Measurements from ENCODE around the gene PSTPIP1. TPM values are rescaled to one million over a fixed set of nuclear protein-coding genes. Genes with fewer than 3 reads are reported as not detected.

The PSTPIP1 gene
- total RNA-seq, 4 donors from 2014 or later: 7.7 to 11.8 (median 8.1) TPM

DNA sequence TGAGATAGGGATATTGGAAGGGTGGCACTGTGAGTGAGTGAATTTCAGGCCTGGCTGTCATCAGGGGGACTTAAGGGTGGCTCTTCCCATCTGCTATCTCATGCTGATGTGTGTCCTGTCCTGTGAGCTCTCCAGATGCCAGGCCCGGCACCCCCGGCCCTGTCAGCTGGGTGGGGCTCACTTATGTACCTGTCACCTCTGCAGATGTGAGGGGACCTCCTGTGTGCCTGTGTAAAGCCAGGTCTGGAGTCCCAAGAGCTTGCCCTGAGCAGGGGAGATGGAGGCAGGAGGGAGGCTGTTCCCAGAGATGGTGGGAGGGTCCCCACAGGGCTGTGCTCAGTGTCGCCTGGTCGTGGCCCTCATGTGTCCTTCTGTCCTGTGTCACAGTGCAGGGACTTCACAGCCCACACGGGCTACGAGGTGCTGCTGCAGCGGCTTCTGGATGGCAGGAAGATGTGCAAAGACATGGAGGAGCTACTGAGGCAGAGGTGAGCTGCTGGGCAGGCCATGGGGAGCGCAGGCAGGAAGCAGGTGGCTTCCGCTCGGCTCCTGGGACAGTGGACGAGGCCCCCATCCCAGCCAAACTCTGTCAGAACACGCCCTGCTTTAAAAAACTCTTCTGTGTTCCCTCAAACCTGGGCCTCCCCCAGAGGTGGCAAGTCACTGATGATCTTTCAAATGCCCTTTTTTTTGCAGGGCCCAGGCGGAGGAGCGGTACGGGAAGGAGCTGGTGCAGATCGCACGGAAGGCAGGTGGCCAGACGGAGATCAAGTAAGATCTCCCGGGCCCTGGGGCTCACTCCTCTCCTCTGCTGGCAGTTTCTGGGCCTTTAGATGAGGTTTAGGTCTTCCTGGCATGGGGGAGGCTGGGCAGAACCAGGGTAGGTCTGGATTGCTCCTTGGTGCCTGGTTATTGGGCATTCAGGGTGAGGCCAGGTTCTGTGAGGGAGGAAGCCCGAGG is 23.1 kb downstream of the PSTPIP1 start:
- no peak for DNase-seq (ENCODE audit: extremely low spot score)
- intact Hi-C loops (cut with DNase I): no loop called here
- TF ChIP-seq POLR2A (IDR thresholded peaks at IDR 0.05; ENCODE audit: low read depth): no peak
- TF ChIP-seq, protein P1, sequence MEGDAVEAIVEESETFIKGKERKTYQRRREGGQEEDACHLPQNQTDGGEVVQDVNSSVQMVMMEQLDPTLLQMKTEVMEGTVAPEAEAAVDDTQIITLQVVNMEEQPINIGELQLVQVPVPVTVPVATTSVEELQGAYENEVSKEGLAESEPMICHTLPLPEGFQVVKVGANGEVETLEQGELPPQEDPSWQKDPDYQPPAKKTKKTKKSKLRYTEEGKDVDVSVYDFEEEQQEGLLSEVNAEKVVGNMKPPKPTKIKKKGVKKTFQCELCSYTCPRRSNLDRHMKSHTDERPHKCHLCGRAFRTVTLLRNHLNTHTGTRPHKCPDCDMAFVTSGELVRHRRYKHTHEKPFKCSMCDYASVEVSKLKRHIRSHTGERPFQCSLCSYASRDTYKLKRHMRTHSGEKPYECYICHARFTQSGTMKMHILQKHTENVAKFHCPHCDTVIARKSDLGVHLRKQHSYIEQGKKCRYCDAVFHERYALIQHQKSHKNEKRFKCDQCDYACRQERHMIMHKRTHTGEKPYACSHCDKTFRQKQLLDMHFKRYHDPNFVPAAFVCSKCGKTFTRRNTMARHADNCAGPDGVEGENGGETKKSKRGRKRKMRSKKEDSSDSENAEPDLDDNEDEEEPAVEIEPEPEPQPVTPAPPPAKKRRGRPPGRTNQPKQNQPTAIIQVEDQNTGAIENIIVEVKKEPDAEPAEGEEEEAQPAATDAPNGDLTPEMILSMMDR (IDR thresholded peaks at IDR 0.05): no peak
- TF ChIP-seq POLR2AphosphoS5 (IDR thresholded peaks at IDR 0.05): no peak
- TF ChIP-seq EP300 (IDR thresholded peaks at IDR 0.05): no peak

DNA sequence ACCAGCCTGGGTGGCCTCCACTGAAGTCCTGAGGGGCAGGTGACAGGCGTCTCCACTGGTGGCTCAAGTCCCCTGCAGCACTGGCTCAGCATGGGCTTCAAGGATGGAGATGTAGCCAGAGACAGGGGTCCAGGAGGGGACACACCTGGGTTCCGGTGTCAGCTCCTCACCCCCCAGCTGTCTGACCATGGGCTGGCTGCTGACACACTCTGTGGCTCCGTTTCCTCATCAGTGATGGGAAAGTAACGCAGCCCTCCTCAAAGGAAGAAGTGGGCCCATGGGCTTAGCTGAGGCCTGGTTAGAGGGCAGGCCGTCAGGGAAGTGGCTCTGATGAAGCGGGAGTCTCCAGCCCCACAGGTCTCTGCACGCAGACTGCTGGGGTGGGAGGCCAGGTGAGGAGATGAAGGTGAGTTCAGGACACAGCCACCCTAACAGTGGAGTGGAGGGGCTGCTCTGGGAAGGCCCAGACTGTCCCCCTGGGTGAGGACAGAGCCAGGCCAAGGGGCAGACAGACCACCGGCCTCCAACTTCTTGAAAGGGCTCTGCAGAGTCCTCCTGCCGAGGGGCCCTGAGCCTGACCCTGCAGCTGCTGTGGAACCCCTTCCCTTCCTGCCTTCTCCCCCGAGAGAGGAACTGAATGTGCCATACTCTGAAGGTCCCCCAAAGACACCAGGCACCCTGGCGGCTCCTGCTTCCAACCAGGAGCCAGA is 24.0 kb downstream of the PSTPIP1 start:
- no peaks in the 10 kb centered on the region for H3K36me3 ChIP-seq

More for the DNA sequence above, 23.1 kb downstream of the PSTPIP1 start:
- Histone ChIP-seq H3K4me3 (no peak overlapping the region), H3K4me1 (peaks cover 4 to 9% (median 6%) of the 10 kb centered on the region in 4 donors), H3K9me3 (no peaks in the 10 kb centered on the region), H3K27me3 (no peaks in the 10 kb centered on the region), H3K27ac (replicated peaks in 1 of 4) (no peak overlapping the region), H3K36me3 (no peaks in the 10 kb centered on the region)
- WGBS: 93% methylated on average over 15 of the region's 20 CpGs

DNA sequence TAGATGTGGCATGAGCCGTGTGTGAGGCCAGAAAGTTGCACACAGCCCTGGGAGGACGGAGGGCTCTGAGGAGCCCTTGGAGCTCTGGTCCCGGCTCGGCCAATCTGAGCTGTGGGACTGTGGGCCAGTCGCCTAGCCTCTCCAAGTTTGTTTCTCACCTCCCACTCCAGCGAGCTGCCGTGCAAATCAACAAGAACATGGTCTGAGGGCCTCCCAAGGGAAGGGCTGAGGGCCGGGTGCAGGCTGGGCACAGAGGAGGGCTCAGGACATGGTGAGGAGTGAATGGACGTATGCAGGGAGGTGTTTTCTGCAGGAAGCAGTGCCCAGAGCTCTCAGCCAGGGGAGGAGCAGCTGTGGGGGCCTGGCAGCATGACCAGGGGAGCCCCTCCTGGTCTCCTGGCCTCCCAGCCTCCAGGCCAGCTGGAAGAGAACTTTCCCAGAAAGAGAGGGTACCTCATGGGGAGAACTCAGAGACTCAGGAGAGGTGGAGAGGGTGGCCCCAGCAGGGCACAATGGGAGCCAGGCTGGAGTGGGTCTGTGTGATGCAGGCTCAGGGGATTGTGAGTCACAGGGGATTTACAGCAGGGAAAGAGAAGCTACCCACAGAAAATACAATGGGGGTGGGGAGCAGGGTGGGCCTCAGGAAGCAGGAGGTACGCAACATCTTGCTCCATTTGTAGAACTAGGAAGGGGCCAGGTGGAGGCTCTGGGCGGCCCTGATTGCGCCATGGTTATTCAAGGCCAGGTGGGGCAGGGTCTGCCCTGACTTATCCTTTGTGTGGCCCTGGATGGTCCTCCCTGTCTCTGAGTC is 24.8 kb downstream of the PSTPIP1 start:
- Histone ChIP-seq H3K4me3 (no peak overlapping the region), H3K9me3 (no peaks in the 10 kb centered on the region), H3K27ac (replicated peaks in 1 of 4) (no peak overlapping the region), H3K4me1 (peaks cover 4 to 13% (median 13%) of the 10 kb centered on the region in 4 donors), H3K36me3 (no peaks in the 10 kb centered on the region), H3K27me3 (peaks cover 0 to 5% (median 0%) of the 10 kb centered on the region in 4 donors)
- intact Hi-C loops (cut with DNase I): no loop called here
- DNase-seq (ENCODE audit: extremely low spot score): no peak
- TF ChIP-seq POLR2AphosphoS5 (IDR thresholded peaks at IDR 0.05): no peak
- no peak for TF ChIP-seq EP300 (IDR thresholded peaks at IDR 0.05)
- TF ChIP-seq, protein P1 (IDR thresholded peaks at IDR 0.05): no peak
- no peak for TF ChIP-seq POLR2A (IDR thresholded peaks at IDR 0.05; ENCODE audit: low read depth)
- WGBS: 76% methylated on average over 12 of the region's 12 CpGs

More for the DNA sequence above, 24.0 kb downstream of the PSTPIP1 start:
- no peaks in the 10 kb centered on the region for H3K9me3 ChIP-seq
- no peak for TF ChIP-seq POLR2AphosphoS5 (IDR thresholded peaks at IDR 0.05)
- no peak for TF ChIP-seq EP300 (IDR thresholded peaks at IDR 0.05)
- no peak for TF ChIP-seq POLR2A (IDR thresholded peaks at IDR 0.05; ENCODE audit: low read depth)
- TF ChIP-seq, protein P1 (IDR thresholded peaks at IDR 0.05): no peak
- no peak for DNase-seq (ENCODE audit: extremely low spot score)
- H3K27ac ChIP-seq (replicated peaks in 1 of 4): no peak overlapping the region
- intact Hi-C loops (cut with DNase I): no loop called here
- peaks cover 0 to 4% (median 0%) of the 10 kb centered on the region in 4 donors for H3K27me3 ChIP-seq
- 90% methylated on average over 7 of the region's 11 CpGs for WGBS
- H3K4me1 ChIP-seq: peaks cover 4 to 9% (median 7%) of the 10 kb centered on the region in 4 donors
- no peak overlapping the region for H3K4me3 ChIP-seq

DNA sequence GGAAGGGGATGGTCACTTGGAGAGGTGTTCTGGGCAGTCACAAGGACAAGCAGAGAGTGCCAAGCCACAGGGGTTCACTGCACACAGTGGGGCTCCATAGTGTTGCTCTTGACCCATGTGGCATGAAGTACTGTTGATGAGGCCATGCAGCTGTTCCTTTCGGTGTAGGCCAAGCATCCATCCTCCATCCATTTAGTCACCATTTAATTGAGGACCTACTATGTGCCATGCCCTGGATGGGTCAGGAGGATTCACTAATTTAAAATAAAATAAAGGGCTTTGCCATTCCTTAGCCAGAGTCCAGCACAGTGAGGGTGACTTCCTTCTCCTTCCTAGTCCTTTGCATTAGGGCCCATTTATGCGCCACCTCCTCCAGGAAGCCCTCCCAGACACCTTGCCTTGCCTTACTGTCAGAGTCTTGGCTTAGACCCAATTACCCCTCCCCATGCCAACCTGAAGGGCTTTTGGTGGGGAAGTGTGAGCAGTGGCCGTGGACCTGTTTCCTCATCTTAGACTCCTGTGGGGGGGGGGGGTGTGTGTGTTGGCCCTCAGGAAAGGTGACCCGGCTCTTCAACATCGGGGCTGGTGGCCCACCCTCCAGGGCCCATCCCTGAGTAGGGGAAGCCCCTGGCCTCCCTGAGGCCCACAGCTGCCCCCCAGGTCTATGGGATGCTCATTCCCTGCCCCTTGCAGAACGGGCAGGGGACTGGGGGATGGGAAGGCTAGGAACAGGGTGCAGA is 25.6 kb downstream of the PSTPIP1 start:
- Histone ChIP-seq H3K36me3 (no peaks in the 10 kb centered on the region), H3K4me3 (no peak overlapping the region), H3K4me1 (peaks cover 4 to 13% (median 11%) of the 10 kb centered on the region in 4 donors), H3K27me3 (peaks cover 0 to 5% (median 0%) of the 10 kb centered on the region in 4 donors), H3K27ac (replicated peaks in 1 of 4) (no peak overlapping the region), H3K9me3 (no peaks in the 10 kb centered on the region)
- WGBS: 73% methylated on average over 5 of the region's 6 CpGs
- intact Hi-C loops (cut with DNase I): no loop called here
- DNase-seq (ENCODE audit: extremely low spot score): no peak
- TF ChIP-seq POLR2A (IDR thresholded peaks at IDR 0.05; ENCODE audit: low read depth): no peak
- no peak for TF ChIP-seq POLR2AphosphoS5 (IDR thresholded peaks at IDR 0.05)
- no peak for TF ChIP-seq EP300 (IDR thresholded peaks at IDR 0.05)
- TF ChIP-seq, protein P1 (IDR thresholded peaks at IDR 0.05): no peak
